Vein endothelial cell (primary cell): ENCODE data around the gene QDPR. TPM values are rescaled to one million over a fixed set of nuclear protein-coding genes. Genes with fewer than 3 reads are reported as not detected.

Experiments used
- total RNA-seq: library from RNA; depleted of rRNA; stranded (reverse); fragments of >200 nt; gene quantifications from 2 replicates; pipeline ENCODE4 v1.2.3, GENCODE V29; 2012

QDPR gene
- 11.8 and 16.8 TPM in 2 replicates for total RNA-seq

GRCh38 chr4:17511950-17512795 lies at the start of gene QDPR:
TSS of gene QDPR (minus strand) at chr4:17512090. CDS start at chr4:17512054, 36 bp downstream.

GRCh38 chr4:17514865-17515264 lies 3.0 kb upstream of the QDPR start, which contains the start of gene CLRN2:
TSS of gene CLRN2 (plus strand) at chr4:17515165. CDS start at chr4:17515267, 102 bp downstream.

Other genes starting within 250 kb of the QDPR start
- gene CLRN2, start 3.1 kb upstream of the QDPR start, total RNA-seq = not detected in 2 replicates
- 169 and 178 TPM in 2 replicates for gene LAP3, start 65.1 kb upstream of the QDPR start, total RNA-seq
- gene MED28, start 102.6 kb upstream of the QDPR start, total RNA-seq = 11.9 and 13.1 TPM in 2 replicates